Stimulated activated CD4-positive, alpha-beta T cell treated with anti-CD3 and anti-CD28 coated beads, TNF-alpha, amount 100 ng/mL, for 24 hours (primary cell): ENCODE measurements around the gene TRMT2A.

Experiments
- DNase-seq, 3 experiments: peaks; one replicate each; pipeline ENCODE4 v3.0.0-alpha.2; 2020; ENCODE audit warnings: low read depth in 3 of 3

Gene TRMT2A

GRCh38 chr22:20149257-20150250 lies 32.5 kb upstream of the TRMT2A start:
- DNase-seq: no peak

DNA sequence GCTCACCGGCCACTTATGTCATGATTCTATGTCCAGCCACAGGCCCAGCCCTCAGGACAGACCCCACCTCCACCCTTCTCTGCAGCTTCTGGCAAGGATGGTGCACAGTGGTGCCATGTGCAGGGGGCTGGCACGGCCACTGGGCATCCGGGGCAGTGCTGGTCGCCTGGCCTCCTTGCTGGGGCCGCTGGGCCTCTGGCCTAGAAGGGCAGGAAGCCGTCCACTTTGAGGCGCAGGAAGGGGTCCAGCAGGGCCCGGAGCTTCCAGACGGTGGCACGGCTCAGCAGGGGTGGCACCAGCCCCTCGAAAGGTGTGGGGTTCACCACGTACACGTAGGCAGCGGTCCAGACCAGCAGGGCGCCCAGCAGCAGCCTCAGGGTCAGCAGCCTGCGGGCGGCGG lies 31.4 kb upstream of the TRMT2A start:
- no peak for DNase-seq

- DNase-seq: no peak
Observed at GRCh38 chr22:20147237-20147988, 30.4 kb upstream of the TRMT2A start.

- DNase-seq: no peak
Observed at GRCh38 chr22:20146777-20147176, 29.8 kb upstream of the TRMT2A start.

GRCh38 chr22:20145832-20146223 lies 28.8 kb upstream of the TRMT2A start:
- DNase-seq: no peak

GRCh38 chr22:20145206-20145831 lies 28.3 kb upstream of the TRMT2A start:
- DNase-seq: no peak

- no peak for DNase-seq
Observed at GRCh38 chr22:20143883-20144665, 27.0 kb upstream of the TRMT2A start.

- DNase-seq: no peak
Observed at GRCh38 chr22:20142711-20143621, 25.9 kb upstream of the TRMT2A start.

DNA sequence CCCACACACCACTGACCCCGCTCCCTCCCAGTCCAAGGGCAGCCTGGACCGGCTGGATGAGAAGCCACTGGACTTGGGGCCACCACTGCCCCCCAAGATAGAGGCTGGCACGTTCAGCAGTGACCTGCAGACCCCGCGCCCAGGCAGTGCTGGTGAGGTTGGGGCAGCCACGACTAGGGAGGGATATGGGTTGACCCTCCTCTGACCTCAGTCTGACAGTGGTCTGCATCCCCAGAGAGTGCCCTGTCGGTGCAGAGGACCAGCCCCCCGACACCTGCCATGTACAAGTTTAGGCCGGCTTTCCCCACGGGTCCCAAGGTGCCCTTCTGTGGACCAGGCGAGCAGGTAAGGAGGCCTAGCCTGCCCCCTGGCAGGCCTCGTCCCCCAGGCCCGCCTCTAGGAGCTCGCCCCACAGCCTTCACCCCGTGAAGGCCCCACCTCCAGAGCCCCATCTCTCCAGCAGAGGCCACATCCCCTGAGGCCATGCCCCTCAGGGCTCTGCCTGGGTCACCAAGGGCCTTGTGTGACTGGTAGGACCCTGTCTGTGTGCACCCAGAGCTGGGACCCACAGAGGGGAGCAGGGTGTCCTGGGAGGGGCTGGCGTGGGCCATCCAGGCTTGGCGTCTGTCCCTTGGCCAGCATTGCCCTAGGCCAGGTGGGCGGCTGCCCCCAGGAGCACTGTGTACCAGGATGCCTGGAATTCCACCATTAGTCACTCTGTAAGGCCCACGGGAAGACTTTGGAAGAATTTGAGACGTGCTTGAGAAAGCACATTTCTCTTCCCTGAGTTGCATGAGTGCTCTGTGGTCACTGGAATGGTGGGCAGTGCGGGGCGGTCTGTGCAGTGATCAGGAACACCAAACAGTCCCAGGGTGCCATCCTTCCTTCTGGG lies 24.4 kb upstream of the TRMT2A start:
- DNase-seq: no peak

DNA sequence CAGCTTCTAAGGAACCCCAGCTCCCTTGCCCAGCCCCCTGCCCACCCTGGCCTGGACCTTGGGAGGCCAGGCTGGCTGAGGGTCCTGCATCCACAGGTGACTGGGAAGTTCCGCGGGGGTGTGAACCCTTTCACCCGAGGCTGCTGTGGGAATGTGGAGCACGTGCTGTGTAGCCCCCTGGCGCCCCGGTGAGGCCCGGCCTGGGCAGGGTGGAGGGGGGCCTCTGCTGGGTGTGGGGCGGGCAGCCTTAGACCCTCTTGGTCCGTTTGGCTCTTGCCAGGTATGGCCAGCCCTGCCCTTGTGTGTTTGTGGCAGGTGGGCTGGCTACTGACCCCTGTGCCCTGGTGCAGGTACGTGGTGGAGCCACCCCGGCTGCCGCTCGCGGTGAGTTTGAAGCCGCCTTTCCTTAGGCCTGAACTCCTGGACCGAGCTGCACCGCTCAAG lies 23.5 kb upstream of the TRMT2A start:
- DNase-seq: no peak

- DNase-seq: no peak
Observed at GRCh38 chr22:20140107-20140445, 23.1 kb upstream of the TRMT2A start.

DNA sequence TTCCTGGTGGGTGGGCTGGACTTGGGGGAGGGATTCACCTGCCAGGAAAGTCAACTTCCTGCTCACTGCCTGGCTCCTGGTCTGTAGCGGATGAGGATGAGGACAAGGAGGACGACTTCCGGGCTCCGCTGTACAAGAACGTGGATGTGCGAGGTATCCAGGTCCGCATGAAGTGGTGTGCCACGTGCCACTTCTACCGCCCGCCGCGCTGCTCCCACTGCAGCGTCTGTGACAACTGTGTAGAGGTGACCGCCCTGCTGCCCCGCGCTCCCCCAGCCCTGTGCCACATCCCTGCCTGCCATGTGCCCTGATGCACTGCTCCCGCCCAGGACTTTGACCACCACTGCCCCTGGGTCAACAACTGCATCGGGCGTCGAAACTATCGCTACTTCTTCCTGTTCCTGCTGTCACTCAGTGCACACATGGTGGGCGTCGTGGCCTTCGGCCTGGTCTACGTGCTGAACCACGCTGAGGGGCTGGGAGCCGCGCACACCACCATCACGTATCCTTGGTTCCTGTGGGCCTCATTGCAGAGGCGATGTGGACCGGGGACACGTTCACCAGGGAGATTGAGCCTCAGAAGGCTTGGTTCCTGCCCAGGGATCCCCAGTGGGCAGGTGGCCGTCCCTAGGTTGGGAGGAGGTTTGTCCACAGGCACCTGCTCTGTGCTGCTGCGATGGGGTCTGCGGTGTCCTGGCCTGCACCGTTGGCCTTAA lies 22.5 kb upstream of the TRMT2A start:
- DNase-seq: no peak

GRCh38 chr22:20138868-20139267 lies 21.8 kb upstream of the TRMT2A start:
- DNase-seq: no peak

DNA sequence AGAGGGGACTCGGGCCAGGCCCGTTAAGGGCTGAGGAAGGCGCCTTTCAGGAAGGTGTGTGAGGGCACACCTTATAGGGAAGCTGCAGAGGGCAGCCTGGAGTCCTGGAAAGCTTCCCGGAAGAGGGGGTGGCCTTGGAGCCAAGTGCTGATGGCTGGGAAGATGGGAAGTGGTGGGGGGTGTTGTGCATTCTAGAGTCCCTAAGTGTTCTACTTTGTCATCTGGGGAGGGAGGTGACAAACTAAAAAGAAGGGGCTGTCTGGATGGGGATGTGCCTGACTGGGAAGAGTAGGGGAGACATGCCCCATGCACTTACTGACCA lies 21.4 kb upstream of the TRMT2A start:
- DNase-seq: no peak

DNA sequence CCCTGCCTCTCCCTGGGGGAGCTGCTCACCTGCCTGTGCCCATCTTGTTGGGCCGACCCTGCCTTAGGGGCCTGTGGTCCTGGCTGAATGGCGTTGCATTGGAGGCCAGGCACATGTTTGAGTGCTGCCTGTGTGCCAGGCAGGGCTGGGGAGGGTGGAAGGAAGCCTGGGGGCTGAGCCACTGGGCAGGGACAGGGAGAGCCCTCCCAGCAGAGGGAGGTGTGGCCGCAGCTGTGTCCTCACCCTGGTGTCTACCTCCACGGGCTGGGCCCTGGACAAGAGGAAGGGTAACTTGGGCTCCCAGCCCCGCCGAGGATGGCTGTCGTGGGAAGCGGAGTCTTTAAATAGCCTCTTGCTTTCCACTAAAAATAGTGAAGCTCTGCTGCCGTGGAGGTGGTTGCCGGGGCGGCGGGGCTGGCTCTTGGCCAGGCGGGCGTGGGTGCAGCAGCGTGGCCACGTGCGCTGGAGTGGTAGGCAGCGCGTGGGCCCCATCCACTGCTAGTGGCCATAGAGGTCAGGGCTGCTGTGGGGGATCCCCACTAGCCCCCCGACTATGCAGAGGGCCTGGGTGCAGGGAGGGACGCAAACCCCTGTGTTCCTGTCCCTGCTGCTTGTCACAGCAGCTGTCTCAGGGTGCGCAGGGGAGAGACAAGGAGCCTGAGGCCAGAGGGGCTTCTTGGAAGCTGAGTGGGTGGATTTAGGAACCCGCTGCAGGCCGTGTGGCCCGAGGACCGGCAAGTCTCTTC lies 20.8 kb upstream of the TRMT2A start:
- DNase-seq: no peak

DNA sequence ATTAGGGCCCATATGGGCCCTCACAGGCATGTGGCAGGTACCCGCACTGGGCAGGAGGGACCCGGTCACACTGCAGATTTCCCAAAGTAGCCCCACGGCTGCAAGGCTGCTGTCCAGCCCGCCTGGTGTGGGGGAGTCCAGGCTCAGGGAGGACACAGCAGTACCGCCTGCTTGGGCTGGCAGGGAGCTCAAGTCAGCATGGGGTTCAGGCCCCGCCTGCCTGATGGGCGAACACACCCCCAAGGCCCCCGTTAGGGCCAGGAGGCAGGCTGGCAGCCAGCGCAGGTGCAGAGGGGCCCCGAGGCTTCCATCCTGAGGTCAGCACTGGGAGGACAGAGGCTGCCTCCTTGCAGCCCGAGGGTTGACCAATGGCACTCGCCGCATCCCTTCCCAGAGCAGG lies 20.1 kb upstream of the TRMT2A start:
- no peak for DNase-seq

DNA sequence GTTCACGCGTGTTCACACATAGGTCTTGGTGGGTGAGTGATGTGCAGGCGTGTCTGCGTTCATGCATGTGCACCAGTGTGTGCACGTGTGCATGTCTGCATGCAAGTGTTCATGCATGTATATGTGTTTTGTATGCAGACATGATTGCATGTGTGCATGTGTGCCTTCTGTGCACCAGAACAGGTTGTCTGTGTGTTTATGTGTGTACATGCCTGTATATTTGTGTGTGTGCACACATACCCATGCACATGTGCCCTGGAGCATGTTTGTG lies 19.5 kb upstream of the TRMT2A start:
- no peak for DNase-seq

DNA sequence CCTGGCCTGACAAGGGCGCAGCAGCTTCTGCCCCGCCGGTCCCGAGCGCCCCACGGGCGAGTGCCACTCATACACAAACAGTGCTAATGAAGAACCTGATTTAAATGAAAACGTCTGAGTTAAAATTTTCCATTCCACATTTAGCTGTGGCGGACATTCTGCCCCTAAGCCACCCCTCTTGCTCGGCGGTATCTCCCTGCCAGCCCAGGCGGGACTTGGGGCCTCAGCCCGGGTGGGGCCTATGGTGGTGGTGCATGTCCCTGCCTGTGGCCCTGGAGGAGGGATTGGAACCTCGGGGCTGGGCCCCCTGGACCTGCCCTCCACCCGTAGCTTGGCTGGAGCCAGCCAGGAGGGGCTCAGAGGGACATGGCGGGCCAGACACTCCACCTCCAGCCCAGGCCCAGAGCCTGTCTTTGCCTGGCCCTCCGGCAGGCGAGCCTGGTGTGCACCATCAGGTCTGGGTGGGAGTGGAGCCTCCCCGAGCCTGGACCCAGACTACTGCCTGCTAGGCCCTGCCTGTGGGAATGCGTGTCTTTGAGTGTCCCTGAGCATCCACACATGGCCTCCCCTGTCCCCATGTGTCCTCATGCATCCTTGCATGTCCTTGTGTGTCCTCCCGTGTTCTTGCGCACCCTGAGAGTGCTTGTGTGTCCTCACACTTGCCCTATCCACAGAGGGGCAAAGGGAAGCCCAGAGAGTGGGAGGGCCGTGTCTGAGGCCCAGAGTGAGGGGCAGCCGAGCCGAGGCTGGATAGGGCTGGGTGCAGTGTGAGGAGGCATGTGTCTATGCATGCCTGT lies 19.0 kb upstream of the TRMT2A start:
- no peak for DNase-seq
